Stomach (tissue), 4 donors: ENCODE data around the gene SUCLG2.

ENCODE experiments used
- POLR2A ChIP-seq, 4 donors: fragments of 450-650 bp; IDR thresholded peaks; one replicate each; pipeline ENCODE4 v1.6.1; 2016; ENCODE audit warnings: antibody characterized with exemption in 4 of 4, control low read depth in 2 of 4, mild to moderate bottlenecking in 1 of 4, moderate library complexity in 1 of 4
- POLR2AphosphoS5 ChIP-seq, 3 donors: sonication (generic); formaldehyde crosslinking; IDR thresholded peaks; one replicate each; pipeline ENCODE4 v1.6.1; 2016; ENCODE audit warnings: antibody characterized with exemption in 3 of 3
- TF ChIP-seq, protein P1 (sequence below), 7 experiments: fragments of 450-650 bp in 4 of 7; fragments of 200-600 bp in 3 of 7; sonication (generic) in 3 of 7; IDR thresholded peaks; one replicate each; pipeline ENCODE4 v1.5.1; 2016 to 2019; ENCODE audit warnings: antibody characterized with exemption in 7 of 7, control low read depth in 2 of 7, mild to moderate bottlenecking in 1 of 7

DNA sequence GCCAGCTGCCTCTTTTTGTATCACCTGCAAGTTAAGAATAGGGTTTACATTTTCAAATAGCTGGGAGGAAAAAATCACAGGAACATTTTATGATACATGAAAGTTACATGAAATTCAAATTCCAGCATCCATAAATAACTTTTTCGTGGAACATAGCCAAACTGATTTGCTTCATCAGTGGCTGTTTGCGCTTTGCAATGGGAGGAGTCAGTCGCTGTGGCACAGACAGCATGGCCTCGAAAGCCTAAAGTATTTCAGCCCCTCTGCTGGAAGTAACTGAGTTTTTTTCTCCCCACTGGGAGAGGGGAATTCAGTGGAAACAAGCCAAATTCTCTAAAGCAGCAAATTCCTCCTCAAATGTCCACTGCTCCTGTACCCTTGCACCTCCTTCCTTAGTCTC is 271.9 kb downstream of the SUCLG2 start:
- TF ChIP-seq POLR2A (IDR thresholded peaks at IDR 0.05) (no peak), POLR2AphosphoS5 (IDR thresholded peaks at IDR 0.05) (no peak)
- TF ChIP-seq, protein P1, sequence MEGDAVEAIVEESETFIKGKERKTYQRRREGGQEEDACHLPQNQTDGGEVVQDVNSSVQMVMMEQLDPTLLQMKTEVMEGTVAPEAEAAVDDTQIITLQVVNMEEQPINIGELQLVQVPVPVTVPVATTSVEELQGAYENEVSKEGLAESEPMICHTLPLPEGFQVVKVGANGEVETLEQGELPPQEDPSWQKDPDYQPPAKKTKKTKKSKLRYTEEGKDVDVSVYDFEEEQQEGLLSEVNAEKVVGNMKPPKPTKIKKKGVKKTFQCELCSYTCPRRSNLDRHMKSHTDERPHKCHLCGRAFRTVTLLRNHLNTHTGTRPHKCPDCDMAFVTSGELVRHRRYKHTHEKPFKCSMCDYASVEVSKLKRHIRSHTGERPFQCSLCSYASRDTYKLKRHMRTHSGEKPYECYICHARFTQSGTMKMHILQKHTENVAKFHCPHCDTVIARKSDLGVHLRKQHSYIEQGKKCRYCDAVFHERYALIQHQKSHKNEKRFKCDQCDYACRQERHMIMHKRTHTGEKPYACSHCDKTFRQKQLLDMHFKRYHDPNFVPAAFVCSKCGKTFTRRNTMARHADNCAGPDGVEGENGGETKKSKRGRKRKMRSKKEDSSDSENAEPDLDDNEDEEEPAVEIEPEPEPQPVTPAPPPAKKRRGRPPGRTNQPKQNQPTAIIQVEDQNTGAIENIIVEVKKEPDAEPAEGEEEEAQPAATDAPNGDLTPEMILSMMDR (IDR thresholded peaks at IDR 0.05), result no peak
